HG03469 (cell line): ENCODE measurements around the gene CEACAM19.
"Not testable (repeated sequence)": the region's sequence is repeated elsewhere in the genome, so short reads cannot be mapped to it uniquely, and the experiment has no call there.

Experiments
- ATAC-seq: cut with Tn5 transposase; IDR thresholded peaks from one replicate; pipeline ENCODE4 v1.9.1; 2021; ENCODE audit warnings: mild to moderate bottlenecking, moderate library complexity, moderate number of reproducible peaks; ENCODE audit not compliant: unreplicated experiment

The CEACAM19 gene

DNA sequence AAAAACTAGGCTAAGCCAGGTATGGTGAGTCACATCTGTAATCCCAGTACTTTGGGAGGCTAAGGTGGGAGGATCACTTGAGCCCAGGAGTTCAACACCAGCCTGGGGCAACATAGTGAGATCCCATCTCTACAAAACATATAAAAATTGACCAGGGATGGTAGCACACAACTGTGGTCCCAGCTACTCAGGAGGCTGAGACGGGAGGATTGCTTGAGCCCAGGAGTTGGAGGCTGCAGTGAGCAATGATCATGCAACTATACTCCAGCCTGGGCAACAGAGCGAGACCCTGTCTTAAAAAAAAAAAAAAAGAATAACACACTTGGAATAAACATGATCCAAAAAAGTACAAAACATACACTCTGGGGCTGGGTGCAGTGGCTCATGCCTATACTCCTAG is 1.3 kb upstream of the CEACAM19 start:
- not testable (repeated sequence) for ATAC-seq

DNA sequence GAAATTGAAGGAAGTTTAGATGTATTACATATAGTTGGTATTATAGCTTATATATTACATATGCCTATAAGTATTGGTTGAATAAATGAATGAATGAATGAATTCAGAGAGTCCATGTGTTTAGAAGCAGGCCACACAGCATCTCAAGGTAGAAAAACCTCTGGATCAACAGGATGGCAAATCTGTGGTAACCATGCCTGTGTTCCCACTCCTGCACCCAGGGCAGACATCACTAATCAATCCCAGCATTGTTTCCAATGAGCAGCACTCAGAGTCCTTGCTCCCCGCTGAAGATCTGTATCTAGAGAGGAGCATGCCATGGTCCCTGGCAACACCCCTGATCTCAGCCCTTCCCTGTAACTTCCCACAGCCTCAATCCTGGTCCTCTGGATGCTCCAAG is 944 bp downstream of the CEACAM19 start:
- no peak for ATAC-seq

DNA sequence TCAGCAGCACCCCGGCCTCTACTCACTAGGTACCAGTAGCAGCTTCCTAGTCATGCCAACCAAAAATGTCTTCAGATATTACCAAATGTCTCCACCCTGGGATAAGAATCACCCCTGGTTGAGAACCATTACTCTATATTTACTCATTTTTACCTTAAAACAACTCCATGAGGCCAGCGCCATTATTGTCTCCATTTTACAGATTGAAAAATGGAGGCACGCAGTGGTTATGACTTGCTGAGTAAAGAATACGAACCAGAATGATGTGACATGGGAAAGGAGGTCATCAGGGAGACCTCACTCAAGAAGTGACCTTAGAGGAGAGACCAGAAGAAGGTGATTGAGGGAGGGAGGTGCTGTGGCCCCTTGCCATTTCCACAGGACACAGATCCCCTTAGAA is 2.2 kb downstream of the CEACAM19 start:
- ATAC-seq, result no peak

DNA sequence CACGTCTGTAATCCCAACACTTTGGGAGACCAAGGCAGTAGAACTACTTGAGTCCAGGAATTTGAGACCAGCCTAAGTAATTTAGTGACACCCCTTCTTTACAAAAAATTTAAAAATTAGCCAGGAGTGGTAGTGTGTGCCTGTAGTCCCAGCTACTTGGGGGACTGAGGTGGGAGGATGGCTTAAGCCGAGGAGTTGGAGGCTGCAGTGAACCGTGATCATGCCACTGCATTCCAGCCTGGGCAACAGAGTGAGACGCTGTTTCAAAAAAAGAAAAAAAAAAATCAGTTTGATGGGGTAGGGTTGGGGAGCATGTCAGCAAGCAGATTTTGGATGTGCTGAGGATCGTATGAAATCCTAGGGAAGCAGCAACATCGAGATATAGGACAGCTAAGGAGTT is 4.2 kb downstream of the CEACAM19 start:
- ATAC-seq, result no peak

DNA sequence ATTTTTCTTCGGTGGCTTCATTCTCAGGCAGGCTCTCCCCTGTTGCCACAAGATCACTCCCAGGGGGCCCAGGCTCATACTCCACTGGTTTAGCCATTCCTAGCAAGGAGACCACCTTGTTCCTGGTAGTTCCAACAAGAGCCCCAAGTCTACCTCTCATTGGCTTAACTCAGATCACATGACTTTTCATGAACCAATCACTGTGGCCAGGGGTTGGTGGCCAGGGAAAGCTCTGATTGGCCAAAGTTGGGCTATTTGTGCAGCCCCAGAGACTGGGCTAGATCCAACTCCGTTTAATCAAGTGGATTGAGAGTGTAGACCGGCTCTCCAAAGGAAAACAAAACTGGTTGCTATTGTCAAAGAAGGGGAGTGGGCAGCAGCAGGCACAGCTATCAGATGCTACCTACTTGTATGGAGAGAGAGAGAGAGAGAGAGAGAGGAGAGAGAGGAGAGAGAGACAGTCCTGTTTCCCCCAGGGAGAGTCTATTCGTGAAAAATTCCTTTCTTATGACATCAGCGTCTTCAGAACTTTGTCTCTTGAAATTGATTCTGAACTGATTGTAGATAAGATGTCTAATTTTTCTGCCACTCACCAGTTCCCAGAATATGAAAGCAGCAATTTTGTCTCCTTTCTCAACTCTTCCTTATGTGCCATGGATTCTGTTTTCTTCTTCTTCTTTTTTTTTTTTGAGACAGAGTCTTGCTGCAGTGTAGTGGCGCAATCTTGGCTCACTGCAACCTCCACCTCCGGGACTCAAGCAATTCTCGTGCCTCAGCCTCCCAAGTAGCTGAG is 5.9 kb downstream of the CEACAM19 start:
- no peak for ATAC-seq

DNA sequence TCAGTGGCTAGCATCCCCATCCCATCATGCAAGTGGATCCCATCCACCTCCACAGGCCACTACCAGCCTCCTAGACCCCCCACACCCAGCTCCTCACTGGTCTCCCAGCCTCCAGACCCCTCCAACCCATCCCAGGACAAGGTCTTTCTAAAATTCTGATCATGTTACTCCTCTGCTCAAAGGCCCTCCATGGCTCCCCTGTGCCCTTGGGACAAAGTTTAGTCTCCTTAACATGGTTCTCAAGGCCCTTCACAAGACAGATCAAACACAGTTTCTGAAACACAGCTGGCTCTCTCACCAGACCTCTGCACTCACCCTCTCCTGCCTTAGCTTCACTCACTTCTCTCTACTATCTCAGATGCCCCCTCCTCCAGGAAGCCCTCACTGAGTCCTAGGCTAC is 9.3 kb downstream of the CEACAM19 start:
- no peak for ATAC-seq

DNA sequence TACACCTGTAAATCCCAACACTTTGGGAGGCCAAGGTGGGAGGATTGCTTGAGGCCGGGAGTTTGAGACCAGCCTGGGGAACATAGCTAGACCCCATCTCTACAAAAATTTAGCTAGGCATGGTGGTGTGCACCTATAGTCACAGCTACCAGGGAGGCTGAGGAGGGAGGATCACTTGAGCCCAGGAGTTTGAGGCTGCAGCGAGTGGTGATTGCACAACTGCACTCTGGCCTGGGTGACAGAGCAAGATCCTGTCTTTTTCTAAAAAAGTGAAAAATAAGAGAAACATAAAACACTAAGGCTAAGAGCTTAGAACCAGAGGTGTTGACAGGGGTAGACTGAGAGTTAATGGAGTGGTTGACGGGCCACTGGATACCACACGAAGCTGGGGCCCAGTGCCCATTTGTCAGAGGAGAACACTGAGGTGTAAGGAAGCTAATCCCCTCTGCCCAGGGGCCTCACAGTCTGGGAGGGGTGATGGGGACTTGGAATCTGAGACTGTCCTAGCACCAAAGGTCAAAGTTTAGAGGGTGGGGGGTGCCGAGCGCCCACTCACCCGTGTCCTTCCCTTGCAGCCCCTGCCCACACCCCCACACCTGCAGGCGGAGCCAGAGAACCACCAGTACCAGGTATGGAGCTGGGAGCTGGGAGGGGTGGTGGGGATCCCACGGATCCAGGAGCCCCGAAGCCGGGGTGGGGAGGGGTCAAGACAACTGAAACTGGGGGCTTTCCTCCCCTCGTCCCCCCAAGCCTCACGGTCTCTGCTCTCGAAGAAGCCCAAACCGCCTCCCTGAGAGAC is 10.9 kb downstream of the CEACAM19 start:
- no peak for ATAC-seq

DNA sequence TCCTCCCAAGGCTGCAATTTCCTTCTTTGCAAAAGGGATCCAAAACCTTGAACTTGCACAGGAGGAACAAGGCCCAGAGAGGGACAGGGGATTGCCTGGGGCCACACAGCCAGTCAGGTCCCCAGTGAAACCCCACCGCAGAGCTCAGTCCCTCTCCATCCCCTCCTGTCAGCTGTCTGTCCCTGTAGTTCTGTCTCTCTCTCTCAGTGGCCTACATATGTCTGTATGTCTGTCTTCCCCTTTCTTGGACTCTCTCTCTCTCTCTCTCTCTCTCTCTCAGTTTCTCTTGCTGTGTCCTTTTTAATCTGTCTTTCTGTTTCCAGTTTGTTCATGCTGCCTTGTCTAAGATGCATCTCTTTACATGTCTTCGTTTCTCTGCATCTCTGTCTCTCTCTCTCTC is 11.5 kb downstream of the CEACAM19 start:
- no peak for ATAC-seq

DNA sequence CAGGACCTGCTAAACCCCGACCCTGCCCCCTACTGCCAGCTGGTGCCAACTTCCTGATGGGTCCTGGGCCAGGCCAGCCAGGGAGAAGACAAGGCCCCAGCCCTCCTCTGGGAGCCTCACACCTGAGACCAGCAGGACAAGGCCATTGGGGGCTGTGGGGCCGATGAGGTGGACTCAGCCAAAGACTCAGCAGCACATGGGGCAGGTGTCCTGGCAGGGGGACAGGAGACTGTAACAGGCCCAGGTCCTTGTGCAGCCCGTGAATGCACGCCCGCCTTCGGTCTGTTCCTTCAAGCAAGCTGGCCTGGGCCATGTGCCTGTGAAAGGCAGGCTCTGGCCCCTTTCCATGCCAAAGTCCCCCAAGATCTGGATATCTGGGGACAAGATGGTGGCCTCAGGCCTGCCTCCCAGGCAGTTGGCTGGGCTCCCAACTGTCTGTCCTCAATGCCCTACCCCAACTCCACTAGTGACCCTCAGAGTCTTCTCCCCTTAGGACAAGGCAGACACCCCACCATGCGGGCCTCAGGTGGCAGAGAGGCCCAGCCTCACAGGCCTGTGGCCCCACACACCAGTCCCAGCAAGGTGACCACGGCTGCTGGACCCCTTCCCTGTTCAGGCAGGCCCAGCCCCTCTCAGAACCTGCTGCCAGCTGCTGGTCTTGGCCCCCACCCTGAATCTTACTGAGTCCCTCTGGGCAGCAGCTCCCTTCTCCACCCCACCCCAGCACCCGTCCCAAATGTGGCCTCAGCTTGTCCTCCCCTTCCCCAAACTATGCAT is 12.3 kb downstream of the CEACAM19 start:
- ATAC-seq, result no peak

DNA sequence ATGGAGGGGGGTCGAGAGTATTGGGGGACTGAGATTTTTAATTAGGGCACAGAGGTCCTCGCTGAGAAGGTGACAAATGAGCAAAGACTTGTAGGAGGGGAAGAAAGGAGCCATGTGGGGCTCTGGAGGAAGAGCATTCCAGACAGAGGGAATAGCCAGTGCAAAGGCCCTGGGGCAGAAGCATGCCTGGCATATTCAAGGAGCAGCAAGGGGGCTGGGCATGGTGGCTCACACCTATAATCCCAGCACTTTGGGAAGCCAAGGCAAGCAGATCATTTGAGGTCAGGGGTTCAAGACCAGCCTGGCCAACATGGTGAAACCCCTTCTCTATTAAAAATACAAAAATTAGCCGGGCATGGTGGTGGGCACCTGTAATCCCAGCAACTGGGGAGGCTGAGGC is 13.1 kb downstream of the CEACAM19 start:
- not testable (repeated sequence) for ATAC-seq

DNA sequence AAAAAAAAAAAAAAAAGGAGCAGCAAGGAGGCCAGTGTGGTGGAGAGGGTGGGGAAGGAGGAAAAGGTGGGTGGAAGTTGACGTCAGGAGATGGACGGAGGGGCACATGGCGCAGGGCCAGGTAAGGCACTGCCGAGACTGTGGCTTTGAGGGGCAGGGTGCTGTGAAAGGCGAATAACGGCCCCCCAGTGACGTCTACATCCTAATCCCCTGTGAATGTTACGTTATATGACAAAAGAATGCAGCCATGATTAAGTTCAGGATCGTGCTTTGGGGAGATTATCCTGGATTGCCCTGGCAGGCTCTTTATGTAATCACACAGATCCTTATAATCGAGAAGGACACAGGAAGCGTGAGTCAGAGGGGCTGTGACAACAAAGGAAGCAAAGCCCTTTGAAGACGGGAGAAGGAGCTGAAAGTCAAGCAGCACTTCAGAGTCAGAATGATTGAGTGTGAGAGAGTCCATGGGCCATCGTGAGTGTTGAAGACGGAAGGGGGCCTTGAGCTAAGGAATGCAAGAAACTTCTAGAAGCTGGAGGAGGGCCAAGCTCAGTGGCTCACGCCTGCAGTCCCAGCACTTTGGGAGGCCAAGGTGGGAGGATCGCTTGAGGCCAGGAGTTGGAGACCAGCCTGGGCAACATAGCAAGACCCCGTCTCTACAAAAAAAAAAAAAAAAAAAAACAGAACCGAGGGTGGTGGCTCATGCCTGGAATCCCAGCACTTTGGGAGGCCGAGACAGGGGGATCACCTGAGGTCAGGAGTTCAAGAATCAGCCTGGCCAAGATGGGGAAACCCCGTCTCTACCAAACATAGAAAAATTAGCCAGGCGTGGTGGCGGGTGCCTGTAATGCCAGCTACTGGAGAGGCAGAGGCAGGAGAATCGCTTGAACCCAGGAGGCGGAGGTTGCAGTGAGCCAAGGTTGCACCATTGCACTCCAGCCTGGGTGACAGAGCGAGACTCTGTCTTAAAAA is 13.9 kb downstream of the CEACAM19 start:
- ATAC-seq, result no peak

DNA sequence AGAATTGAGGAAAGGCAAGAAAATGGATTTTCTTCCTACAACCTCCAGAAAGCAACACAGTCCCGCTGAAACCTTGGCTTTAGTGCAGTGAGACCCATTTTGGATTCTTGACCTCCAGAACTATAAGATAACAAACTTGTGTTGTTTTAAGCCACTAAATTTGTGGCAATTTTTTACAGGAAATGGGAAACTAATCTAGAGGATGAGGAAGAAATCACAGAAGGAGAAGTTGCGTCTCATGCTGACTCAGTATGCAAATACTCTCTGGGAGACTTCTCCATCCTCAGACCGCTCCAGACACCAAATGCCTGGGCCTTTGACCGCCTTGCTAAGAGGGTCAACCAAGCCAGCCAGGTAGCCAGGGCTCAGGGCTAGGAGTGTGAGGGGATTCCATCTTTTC is 14.6 kb downstream of the CEACAM19 start:
- ATAC-seq, result no peak

DNA sequence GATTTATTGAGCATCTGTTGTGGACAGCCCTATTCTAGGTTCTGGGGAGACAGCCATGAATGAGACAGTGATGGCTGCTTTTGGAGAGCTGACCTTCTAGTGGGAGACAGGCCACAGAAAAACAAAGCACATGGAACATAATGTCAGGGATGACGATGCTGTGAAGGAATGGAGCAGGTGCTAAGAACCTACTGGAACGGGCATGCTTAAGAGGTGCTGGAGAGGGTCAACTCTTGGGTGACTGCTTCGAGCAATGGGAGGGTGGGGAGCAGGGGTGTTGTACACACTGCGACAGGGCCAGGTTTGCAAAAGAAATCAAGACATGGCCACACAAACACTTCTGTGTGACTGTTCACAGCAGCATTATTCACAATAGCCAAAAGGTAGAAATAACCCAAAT is 15.6 kb downstream of the CEACAM19 start:
- no peak for ATAC-seq

DNA sequence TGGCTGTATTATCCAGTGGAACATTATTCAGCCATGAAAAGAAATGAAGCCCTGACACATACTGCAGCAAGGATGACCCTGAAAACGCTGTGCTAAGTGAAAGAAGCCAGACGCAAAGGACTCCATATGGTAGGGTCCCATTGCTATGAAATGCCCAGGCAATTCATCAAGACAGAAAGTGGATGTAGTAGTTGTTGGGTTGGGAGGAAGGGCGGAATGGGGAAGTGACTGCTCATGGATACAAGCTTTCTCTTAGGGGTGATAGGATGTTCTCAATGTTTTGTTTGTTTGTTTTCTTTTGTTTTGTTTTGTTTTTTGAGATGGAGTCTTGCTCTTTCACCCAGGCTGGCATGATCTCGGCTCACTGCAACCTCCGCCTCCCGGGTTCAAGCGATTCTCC is 16.6 kb downstream of the CEACAM19 start:
- no peak for ATAC-seq

DNA sequence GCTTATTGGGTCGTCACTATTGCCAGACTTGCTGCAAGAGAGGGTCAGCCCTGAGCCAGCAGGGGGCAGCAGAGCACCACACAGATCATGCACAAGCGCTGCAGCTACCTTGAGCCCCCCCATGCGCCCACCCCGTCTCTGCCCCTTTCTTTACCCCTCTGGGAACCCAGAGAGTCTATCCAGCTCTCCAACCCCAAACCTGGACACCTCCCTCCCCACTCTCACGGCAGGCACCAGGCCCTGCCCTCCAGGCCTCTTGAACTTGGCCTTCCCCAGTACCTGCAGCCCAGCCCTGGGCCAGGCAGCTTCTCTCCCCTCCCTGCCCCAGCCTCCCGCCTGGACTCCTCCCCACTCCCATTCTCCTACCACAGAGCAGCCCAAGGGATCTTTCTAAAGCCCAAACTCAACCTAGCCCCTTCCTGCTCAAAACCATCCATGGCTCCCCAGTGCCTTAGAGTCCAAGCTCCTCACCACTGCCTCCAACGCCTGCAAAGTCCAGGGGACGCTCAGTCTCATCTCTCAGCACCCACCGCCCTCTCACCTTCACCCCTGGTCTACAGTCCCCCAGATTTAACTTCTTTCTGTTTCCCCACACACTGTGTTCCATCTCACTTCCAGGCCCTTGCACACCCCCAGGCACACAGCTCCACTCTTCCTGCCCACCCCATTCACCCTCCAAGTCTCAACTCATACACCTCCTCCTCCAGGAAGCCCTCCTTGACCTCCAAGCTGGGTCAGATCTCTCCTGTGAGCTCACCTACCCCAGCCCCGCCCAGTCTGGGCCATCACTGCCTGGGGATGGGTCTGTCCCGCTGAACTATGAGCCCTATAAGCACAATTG is 18.2 kb downstream of the CEACAM19 start:
- ATAC-seq, result no peak

DNA sequence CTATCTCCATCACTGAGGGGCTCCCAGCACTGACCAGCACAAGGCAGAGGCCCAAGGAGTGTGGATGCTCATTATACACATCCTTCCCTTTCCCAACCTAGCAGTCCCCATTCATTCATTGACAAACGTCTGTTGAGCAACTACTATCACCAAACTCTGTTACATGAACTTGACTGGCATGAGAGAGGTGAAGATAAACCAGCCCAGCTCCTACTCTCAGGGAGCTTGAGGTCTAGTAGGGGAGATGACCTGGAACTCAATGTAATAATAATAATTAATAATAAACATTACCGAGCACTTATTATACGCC is 18.8 kb downstream of the CEACAM19 start:
- no peak for ATAC-seq

DNA sequence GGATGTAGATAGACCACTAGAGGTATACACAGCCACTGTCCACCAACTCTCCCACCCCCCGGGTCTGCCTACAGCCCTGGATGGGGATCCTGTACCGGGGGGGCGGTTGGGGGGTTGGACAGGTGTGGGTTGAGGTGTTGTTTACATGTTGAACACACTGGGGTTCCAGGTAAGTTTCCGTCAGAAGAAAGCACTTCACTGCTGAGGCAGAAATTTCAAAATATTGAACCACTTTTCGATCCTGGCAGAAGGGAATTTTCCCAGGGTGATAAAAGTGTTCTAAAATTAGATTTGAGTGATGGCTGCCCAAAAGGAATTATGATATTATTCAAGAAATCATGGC is 21.1 kb downstream of the CEACAM19 start:
- no peak for ATAC-seq

DNA sequence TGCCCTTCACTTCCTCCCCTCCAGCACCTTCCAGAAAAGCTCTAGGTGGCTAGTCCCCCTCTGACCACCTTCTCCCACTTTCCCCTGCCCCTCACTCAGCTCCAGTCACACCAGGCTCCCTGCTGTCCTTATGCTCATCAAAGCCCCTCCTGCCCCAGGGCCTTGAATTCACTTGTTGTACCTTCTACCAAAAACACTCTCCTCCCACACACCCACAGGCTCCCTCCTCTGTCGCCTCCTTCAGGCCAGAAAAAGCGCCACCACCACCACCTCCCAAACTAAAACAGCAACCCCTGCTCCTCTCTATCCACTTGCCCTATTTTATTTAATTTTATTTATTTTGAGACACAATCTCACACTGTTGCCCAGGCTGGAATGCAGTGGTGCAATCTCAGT is 22.9 kb downstream of the CEACAM19 start:
- no peak for ATAC-seq

DNA sequence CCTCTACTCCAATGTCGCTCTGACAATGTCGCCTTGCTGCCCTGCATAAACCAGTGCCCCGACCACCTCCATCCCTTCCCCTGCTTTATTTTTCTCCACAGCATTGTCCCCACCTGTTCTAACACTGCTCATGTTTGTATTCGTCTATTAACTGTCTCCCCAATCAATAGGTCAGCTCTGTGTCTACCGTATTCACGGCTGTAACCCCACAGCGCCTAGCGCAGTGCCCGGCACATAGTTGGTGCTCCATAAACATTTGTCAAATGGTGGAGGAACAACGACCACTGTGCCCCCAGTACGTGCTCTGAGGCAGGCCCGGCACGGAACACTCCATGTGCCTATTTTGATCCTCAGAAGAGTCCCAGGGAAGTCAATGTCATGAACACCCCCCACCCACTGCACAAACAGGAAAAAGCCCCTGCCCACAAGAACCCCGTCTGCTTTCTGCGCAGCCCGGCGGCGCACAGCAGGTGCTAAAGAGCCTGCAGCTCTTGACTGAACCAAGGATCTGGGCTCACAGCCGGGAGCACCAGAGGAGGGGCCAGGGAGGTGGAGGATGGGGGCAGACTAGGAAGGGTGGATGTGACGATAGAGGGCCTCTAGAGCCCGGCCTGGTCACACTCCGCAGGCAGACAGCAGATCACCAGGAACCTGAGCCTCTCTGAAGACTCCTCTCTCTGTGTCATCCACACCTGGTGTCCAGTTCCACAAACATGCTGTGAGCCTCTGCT is 25.8 kb downstream of the CEACAM19 start:
- ATAC-seq, result no peak
